Common myeloid progenitor, CD34-positive (primary cell): Measurements from ENCODE around the gene SPAG16.

ENCODE experiments used
- CTCF ChIA-PET: fragments of 350-600 bp; sonication (Branson Sonifier 250); formaldehyde crosslinking; loops from one replicate; lab custom pipeline; 2021; ENCODE audit warnings: antibody characterized with exemption; lab: Charles Lee
- POLR2A ChIA-PET: fragments of 350-600 bp; sonication (Branson Sonifier 250); formaldehyde crosslinking; loops from one replicate; lab custom pipeline; 2021; ENCODE audit warnings: antibody characterized with exemption; lab: Charles Lee
- DNase-seq, 3 donors: peaks; one replicate each; pipeline versions ENCODE4 v3.0.0 to v3.0.0-alpha.2; 2013
- H3K27ac ChIP-seq, 2 experiments: 1 replicate in 1 of 2; 2 replicates in 1 of 2; pipeline ENCODE4 v1.7.0; 2013; ENCODE audit warnings: inconsistent platforms in 2 of 2, low read length in 2 of 2, mild to moderate bottlenecking in 2 of 2, low read depth in 1 of 2, moderate library complexity in 1 of 2; ENCODE audit not compliant: severe bottlenecking in 2 of 2, insufficient read depth in 1 of 2, poor library complexity in 1 of 2
- H3K27me3 ChIP-seq, 5 experiments: replicated peaks in 2 of 5; 1 replicate in 3 of 5; 2 replicates in 2 of 5; pipeline versions ENCODE4 v1.6.1 to v1.7.0; 2013; ENCODE audit warnings: low read length in 4 of 5, mild to moderate bottlenecking in 2 of 5, moderate library complexity in 2 of 5, inconsistent platforms in 1 of 5; ENCODE audit not compliant: insufficient read depth in 5 of 5, control insufficient read depth in 4 of 5
- H3K36me3 ChIP-seq, 4 experiments: 1 replicate in 2 of 4; 2 replicates in 2 of 4; pipeline versions ENCODE4 v1.6.1 to v1.7.0; 2013; ENCODE audit warnings: low read length in 3 of 4, control low read depth in 1 of 4, mild to moderate bottlenecking in 1 of 4; ENCODE audit not compliant: control insufficient read depth in 4 of 4, insufficient read depth in 4 of 4
- H3K4me1 ChIP-seq, 4 experiments: 1 replicate in 3 of 4; 2 replicates in 1 of 4; pipeline versions ENCODE4 v1.6.1 to v1.7.1; 2013; ENCODE audit warnings: low read length in 3 of 4, mild to moderate bottlenecking in 3 of 4, control low read depth in 1 of 4, inconsistent platforms in 1 of 4, moderate library complexity in 1 of 4; ENCODE audit not compliant: control insufficient read depth in 4 of 4, insufficient read depth in 4 of 4; ENCODE audit errors: control extremely low read depth in 1 of 4
- H3K4me3 ChIP-seq, 7 experiments: 1 replicate in 4 of 7; 2 replicates in 3 of 7; pipeline versions ENCODE4 v1.5.1 to v1.7.0; 2013; ENCODE audit warnings: mild to moderate bottlenecking in 7 of 7, low read length in 6 of 7, moderate library complexity in 6 of 7, inconsistent platforms in 2 of 7, low read depth in 2 of 7, control low read depth in 1 of 7; ENCODE audit not compliant: insufficient read depth in 4 of 7, control insufficient read depth in 1 of 7; ENCODE audit errors: extremely low read depth in 1 of 7
- H3K9me3 ChIP-seq, 5 experiments: 1 replicate in 4 of 5; 2 replicates in 1 of 5; pipeline versions ENCODE4 v1.6.1 to v1.7.1; 2013; ENCODE audit warnings: low read length in 4 of 5, mild to moderate bottlenecking in 2 of 5, inconsistent platforms in 1 of 5, low read depth in 1 of 5, moderate library complexity in 1 of 5; ENCODE audit not compliant: control insufficient read depth in 4 of 5, insufficient read depth in 2 of 5; ENCODE audit errors: control extremely low read depth in 1 of 5
- WGBS: methylation state at CpG from one replicate; pipeline ENCODE4 v1.1.5; 2013; ENCODE audit not compliant: insufficient coverage; 5-methylcytosine and 5-hydroxymethylcytosine counted together

The SPAG16 gene

DNA sequence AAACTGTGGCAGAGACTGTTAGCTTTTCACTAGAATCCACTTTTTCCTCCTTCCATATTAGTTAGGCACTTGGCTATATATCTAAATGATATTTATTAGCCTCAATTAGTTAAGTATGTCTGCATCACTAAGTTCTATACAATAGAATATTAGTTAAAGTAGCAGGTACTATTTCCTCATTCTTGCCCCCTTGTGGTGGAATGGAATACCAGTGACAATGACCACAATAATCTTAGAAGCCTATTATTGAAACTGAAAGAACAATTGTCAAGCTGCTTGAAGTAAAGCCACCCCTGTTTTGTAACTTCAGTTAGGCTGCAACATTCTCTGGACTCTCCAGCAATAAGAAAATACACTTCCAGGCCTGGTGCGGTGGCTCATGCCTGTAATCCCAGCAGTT lies 650.3 kb downstream of the SPAG16 start:
- H3K4me3 ChIP-seq, result no peak overlapping the region
- no peaks in the 10 kb centered on the region for H3K36me3 ChIP-seq
- peak; percentile 19 to 61 (median 52) for DNase-seq
- no peaks in the 10 kb centered on the region for H3K27me3 ChIP-seq
- ChIA-PET POLR2A (no interaction called here), CTCF (interaction anchor here (0.6 to 1.9 kb wide), 6 partner anchors 8 to 1796 kb away, joined by 3 to 7 read pairs (median 4); no protein-coding TSS in a partner anchor)
- no peak overlapping the region for H3K27ac ChIP-seq
- WGBS, result 100% methylated on average over 1 of the region's 1 CpG
- H3K4me1 ChIP-seq, result no peaks in the 10 kb centered on the region
- no peaks in the 10 kb centered on the region for H3K9me3 ChIP-seq

DNA sequence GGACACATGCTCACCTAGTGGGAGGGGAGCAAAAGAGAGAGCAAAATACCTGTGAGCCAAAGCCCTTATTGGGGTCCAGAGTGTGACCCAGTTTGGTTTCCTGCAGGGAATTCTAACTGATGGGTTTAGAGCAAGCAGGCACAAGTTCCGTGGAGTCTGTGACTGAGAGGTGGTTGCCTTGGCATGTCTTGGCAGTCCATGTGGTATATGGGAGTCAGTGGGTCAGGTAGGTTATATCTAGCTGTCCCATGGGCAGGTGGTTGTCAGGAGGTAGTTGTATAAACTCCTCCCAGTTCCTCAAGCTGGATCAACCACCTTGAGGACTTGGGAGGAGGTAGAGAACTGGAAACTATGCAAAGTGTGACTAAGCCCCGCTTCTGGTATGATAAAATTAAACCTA lies 673.8 kb downstream of the SPAG16 start:
- Histone ChIP-seq H3K36me3 (no peaks in the 10 kb centered on the region), H3K4me3 (no peak overlapping the region), H3K27me3 (no peaks in the 10 kb centered on the region), H3K9me3 (no peaks in the 10 kb centered on the region), H3K4me1 (no peaks in the 10 kb centered on the region), H3K27ac (no peak overlapping the region)
- 83% methylated on average over 2 of the region's 2 CpGs for WGBS
- POLR2A ChIA-PET, result no interaction called here
- CTCF ChIA-PET, result no interaction called here
- DNase-seq, result no peak

DNA sequence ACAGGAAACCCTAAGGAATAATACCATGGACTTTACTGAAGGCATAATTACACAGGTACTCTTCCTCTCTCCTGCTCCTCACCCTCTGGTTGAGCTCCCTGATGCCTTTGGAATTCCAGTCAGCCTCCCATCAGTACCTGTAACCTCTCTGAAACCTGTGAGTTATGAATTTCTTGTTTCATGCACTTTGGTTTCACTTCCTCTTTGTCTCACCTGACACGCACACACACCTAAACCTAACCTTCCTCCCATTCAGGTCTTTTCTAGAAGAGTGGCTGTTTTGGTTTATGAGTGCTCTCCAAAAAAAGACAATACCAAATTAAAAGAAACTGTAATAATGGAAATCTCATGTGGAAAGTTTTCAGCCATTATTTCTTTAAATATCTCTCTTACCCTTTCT lies 675.3 kb downstream of the SPAG16 start:
- H3K36me3 ChIP-seq, result no peaks in the 10 kb centered on the region
- CTCF ChIA-PET, result interaction anchor here (0.7 kb wide), 1 partner anchor 607 kb away, joined by 4 read pairs; no protein-coding TSS in a partner anchor
- H3K27me3 ChIP-seq, result no peaks in the 10 kb centered on the region
- no peaks in the 10 kb centered on the region for H3K9me3 ChIP-seq
- DNase-seq, result no peak
- H3K4me1 ChIP-seq, result no peaks in the 10 kb centered on the region
- no peak overlapping the region for H3K4me3 ChIP-seq
- no peak overlapping the region for H3K27ac ChIP-seq
- WGBS, result no CpG with 5 or more reads among the region's 1 CpG
- POLR2A ChIA-PET, result no interaction called here

- POLR2A ChIA-PET, result no interaction called here
These were observed 687.3 kb downstream of the SPAG16 start for GRCh38 chr2:213971536-213971935.

GRCh38 chr2:213980883-213981282 lies 696.6 kb downstream of the SPAG16 start:
- Histone ChIP-seq H3K4me3 (no peak overlapping the region), H3K4me1 (no peaks in the 10 kb centered on the region), H3K27me3 (no peaks in the 10 kb centered on the region), H3K27ac (no peak overlapping the region), H3K9me3 (no peaks in the 10 kb centered on the region), H3K36me3 (no peaks in the 10 kb centered on the region)
- CTCF ChIA-PET, result no interaction called here
- 100% methylated on average over 1 of the region's 3 CpGs for whole genome bisulfite sequencing
- DNase-seq, result no peak
- POLR2A ChIA-PET, result no interaction called here

More at GRCh38 chr2:213971536-213971935, 687.3 kb downstream of the SPAG16 start:
- no peaks in the 10 kb centered on the region for H3K27me3 ChIP-seq
- H3K9me3 ChIP-seq, result no peaks in the 10 kb centered on the region
- DNase-seq, result no peak
- H3K4me3 ChIP-seq, result no peak overlapping the region
- H3K27ac ChIP-seq, result no peak overlapping the region
- H3K36me3 ChIP-seq, result no peaks in the 10 kb centered on the region
- H3K4me1 ChIP-seq, result no peaks in the 10 kb centered on the region
- CTCF ChIA-PET, result no interaction called here

GRCh38 chr2:213989207-213989606 lies 704.9 kb downstream of the SPAG16 start:
- Histone ChIP-seq H3K4me3 (no peak overlapping the region), H3K27ac (no peak overlapping the region), H3K27me3 (no peaks in the 10 kb centered on the region), H3K9me3 (no peaks in the 10 kb centered on the region), H3K36me3 (no peaks in the 10 kb centered on the region), H3K4me1 (no peaks in the 10 kb centered on the region)
- CTCF ChIA-PET, result no interaction called here
- POLR2A ChIA-PET, result no interaction called here
- 100% methylated on average over 3 of the region's 3 CpGs for WGBS
- DNase-seq, result no peak

- POLR2A ChIA-PET, result no interaction called here
- no peaks in the 10 kb centered on the region for H3K4me1 ChIP-seq
- WGBS, result 100% methylated on average over 3 of the region's 5 CpGs
- CTCF ChIA-PET, result no interaction called here
- H3K4me3 ChIP-seq, result no peak overlapping the region
- no peaks in the 10 kb centered on the region for H3K9me3 ChIP-seq
- no peak for DNase-seq
- H3K36me3 ChIP-seq, result no peaks in the 10 kb centered on the region
- no peaks in the 10 kb centered on the region for H3K27me3 ChIP-seq
- no peak overlapping the region for H3K27ac ChIP-seq
These were observed 707.3 kb downstream of the SPAG16 start for GRCh38 chr2:213991453-213992108.
